HG03520 (cell line): ENCODE results near the gene RPL36AL.
"Not testable (repeated sequence)": the region's sequence is repeated elsewhere in the genome, so short reads cannot be mapped to it uniquely, and the experiment has no call there.

Experiments used
- ATAC-seq: cut with Tn5 transposase; IDR thresholded peaks from one replicate; pipeline ENCODE4 v1.9.1; 2021; ENCODE audit warnings: mild to moderate bottlenecking, moderate library complexity; ENCODE audit not compliant: unreplicated experiment

Gene RPL36AL

GRCh38 chr14:49619730-49620129 is 696 bp downstream of the RPL36AL start:
- no peak for ATAC-seq

GRCh38 chr14:49619273-49619672 is 1.2 kb downstream of the RPL36AL start:
- ATAC-seq: not testable (repeated sequence)

DNA sequence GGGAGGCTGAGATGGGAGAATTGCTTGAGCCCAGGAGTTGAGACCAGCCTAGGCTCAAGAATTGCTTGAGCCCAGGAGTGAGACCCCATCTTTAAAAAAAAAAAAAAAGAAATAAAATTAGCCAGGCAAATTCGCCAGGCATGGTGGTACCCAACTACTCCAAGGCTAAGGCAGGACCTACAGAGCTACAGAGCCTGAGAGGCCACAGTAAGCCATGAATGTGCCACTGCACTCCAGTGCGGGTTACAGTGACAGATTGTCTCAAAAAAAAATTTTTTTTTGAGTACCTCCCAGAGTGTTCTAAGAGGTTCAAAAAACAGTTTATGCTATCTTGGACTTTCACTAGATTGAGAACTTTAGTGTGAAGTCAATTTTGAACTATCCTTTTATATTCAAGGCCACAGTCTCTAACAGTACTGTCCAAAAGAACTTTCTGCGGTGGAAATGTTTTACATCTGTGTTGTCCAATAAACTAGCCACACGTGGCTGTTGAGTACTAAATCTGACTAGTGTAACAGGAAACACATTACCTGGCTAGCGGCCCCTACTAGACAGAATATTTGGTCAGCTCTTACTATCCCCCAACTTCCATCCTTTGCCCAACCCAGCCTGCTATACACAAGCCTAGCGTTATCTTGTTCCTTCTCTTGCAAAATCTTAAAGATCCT is 2.4 kb downstream of the RPL36AL start:
- ATAC-seq: no peak

DNA sequence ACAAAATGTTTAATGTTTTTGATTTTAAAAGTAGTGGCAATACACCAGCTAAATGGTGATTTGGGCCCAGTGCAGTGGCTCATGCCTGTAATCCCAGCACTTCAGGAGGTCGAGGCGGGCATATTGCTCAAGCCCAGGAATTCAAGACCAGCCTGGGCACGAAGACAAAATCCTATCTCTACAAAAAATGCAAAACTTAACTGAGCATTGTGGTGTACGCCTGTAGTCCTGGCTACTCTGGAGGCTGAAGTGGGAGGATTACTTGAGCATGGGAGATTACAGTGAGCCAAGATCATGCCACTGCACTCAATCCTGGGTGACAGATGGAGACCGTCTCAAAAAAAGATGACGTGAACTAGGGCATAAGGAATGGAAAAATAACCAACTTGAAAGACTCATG is 4.7 kb downstream of the RPL36AL start:
- ATAC-seq: no peak

GRCh38 chr14:49614196-49614595 is 6.2 kb downstream of the RPL36AL start:
- ATAC-seq: no peak

DNA sequence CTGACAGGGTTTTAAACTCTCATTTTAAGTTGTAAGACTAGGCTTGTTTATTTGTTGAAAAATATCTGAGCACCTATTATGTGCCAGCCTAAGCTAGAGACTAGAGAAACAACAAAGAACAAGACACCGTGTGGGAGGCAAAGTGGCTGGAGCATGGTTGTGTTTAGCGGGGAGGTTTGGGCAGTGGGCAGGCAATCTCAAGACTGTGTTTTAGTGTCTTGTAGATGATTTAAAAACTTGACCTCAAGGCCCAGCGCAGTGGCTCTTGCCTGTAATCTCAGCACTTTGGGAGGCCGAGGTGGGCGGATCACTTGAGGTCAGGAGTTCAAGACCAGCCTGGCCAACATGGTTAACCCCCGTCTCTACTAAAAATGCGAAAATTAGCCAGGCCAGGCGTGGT is 7.8 kb downstream of the RPL36AL start:
- no peak for ATAC-seq

- no peak for ATAC-seq
These were observed 8.2 kb downstream of the RPL36AL start for GRCh38 chr14:49612251-49612650.

DNA sequence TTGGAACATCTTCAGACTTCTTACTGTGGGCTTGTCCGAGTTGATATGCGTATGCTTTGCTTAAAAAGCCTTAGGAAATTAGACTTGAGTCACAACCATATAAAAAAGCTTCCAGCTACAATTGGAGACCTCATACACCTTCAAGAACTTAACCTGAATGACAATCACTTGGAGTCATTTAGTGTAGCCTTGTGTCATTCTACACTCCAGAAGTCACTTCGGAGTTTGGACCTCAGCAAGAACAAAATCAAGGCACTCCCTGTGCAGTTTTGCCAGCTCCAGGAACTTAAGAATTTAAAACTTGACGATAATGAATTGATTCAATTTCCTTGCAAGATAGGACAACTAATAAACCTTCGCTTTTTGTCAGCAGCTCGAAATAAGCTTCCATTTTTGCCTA is 12.8 kb downstream of the RPL36AL start:
- ATAC-seq: no peak

GRCh38 chr14:49598485-49599300 is 21.7 kb downstream of the RPL36AL start, which contains the start of gene LRR1:
Gene LRR1, plus strand, starts transcription at chr14:49598940. Its CDS starts 81 bp downstream, at chr14:49599021.
- ATAC-seq: peak; percentile 46

DNA sequence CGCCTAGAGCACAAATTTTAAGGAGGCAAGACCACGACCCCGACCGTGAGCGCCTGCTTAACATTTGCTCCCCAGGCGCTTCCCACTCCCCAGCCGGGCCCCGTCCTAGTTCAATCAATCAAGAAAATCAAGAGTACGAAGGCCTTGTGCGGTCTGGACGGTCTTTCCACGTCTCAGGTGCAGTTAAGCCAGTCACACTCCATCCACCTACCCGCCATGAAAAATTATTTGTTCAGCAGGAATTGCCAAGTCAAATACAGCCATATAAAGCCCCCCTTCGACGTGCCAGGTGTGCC is 22.3 kb downstream of the RPL36AL start:
- ATAC-seq: no peak

- no peak for ATAC-seq
These were observed 25.9 kb downstream of the RPL36AL start for GRCh38 chr14:49594347-49595091.

DNA sequence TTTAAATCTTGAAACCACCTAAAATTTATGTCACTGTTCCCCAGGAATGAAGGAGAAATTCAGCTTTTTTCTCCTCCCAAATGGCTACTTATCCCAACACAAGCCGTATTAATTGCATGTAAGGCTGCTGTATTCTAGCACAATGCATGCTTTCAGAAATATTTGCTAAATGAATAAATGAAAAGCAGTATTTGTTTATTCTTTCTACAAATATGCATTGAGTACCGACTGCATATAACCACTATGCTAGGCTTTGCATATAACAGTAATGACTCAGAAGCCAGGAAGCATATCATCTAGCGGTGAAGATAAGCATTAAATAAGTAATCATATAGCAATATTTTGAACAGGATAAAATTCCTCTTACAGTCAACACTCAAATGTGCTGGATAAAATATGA is 27.4 kb downstream of the RPL36AL start:
- no peak for ATAC-seq

GRCh38 chr14:49589387-49589786 is 31.0 kb downstream of the RPL36AL start:
- no peak for ATAC-seq

DNA sequence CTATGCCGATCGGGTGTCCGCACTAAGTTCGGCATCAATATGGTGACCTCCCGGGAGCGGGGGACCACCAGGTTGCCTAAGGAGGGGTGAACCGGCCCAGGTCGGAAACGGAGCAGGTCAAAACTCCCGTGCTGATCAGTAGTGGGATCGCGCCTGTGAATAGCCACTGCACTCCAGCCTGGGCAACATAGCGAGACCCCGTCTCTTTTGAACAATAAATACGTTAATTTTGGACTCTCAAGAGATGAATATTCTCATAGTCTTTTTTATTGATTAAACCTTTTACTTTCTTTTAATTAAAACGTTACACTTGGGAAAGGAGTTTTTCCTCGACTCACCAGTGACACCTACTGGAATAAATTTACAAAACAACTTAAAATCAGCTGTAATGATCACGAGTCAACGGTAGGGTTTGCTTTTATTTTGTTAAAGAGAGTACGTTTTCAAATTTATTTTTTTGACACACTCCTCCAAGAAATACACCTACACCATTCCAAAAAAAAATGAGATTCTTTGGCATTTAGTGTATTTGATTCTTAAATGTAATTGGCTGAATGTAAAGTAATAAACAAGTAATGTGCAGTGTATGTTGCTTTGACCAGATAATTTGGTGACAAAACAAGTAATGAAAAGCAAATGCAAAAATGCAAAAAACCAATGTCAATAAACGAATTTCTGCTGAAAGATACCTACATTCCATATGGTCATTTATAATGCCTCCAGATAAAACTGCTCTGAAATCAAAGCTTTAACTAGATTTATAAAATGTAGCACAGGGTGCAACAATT is 33.6 kb downstream of the RPL36AL start:
- peak; percentile 15 for ATAC-seq

DNA sequence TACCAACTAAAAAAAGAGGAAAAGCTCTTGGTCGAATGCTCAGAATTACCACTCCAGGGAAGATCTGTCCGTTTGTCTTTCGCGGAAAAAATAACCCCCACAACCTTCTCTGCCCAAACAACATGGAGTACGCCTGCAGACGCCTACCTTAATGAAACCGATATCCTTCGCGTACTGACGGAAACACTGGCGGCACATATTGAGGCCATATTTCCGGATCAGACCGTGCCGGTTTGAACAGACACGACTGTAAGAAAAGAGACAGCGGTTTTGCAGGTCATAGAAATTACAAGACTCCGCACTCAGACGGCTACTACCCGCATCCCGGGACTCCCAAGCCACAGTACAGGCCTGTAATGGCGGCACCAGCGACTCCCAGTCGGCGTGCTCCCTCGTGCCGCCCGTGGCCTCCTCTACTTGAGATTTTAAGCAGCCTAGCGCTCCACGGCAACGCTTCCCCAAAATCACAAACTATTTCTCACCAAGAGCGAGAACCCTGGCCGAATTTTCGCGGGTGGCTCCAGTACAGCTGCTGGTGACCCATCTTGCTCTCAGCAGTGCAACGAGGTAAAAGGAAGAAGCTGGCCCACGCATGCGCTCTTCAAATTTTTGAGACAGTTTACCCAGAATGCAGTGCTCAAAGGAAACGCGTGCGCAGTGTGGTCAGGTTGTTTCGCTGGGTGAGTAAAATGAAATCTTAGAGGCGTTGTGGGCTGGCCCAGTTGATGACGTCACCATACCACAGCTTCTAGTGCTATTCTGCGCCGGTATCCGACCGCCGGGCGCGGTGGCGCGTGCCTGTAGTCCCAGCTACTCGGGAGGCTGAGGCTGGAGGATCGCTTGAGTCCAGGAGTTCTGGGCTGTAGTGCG is 34.4 kb downstream of the RPL36AL start, which contains the start of gene RPS29:
TSS of gene RPS29 (minus strand) at position 578 of the 870 bp plus-strand sequence. CDS start at position 544, 34 bp downstream.
- ATAC-seq: peak; percentile 84

GRCh38 chr14:49584981-49585640 is 35.3 kb downstream of the RPL36AL start:
- not testable (repeated sequence) for ATAC-seq

- no peak for ATAC-seq
These were observed 36.4 kb downstream of the RPL36AL start for GRCh38 chr14:49584058-49584457.

GRCh38 chr14:49583629-49584028 is 36.8 kb downstream of the RPL36AL start:
- no peak for ATAC-seq
